Measurements from ENCODE around the gene RILP. TPM values are rescaled to one million over a fixed set of nuclear protein-coding genes. Genes with fewer than 3 reads are reported as not detected.

RILP gene
- total RNA-seq, 1 donor from 2014 or later = 41.5 TPM

DNA sequence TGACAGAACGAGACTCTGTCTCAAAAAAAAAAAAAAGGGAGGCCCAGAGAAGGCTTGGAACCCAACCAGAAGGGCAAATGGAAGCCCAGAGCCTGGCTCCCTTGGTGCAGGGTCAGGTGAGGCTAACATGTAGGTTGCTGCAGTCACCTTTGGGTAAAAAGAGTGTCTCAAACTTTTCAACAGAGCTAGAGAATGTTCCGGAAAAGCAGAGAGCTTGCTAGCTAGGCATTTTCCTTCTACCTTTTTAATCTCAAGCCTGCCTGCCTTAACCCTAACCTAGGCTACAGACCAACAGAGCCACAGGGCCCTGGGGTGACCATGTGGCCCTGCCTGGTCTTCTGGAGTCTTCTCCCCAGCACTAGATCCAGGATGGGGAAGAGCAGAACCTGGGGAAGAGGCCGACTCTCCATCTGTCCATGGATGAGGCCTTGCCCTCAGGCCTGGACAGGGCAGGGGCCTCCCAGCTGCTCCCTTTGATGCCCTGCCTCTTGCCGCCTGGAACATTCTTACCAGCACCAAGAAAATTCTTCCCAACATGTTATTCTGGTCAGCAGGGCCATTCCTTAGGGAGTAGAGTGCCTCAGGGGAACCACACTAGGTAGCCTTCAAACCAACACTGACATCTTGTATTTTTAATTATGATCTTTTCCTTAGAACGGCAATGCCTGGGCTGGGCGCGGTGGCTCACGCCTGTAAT is 51.1 kb downstream of the RILP start:
- intact Hi-C loops (cut with DNase I) = no loop called here

DNA sequence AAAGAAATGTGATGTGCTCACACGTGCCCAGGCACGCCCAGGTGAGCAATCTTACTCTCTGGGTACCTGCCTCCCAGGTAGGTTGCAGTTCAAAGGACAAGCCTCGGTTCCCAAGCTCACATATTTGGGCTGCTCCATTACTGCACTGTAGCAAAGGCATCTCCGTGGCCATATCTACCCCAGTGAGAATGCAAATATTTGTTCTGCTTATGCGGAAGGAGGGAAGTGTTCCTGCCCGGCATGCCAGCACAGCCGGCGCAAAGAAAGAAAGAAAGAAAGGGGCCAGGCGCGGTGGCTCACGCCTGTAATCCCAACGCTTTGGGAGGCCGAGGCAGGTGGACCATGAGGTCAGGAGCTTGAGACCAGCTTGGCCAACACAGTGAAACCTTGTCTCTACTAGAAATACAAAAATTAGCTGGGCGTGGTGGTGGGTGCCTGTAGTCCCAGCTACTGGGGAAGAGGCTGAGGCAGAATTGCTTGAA is 51.8 kb downstream of the RILP start:
- TF ChIP-seq, protein P1, sequence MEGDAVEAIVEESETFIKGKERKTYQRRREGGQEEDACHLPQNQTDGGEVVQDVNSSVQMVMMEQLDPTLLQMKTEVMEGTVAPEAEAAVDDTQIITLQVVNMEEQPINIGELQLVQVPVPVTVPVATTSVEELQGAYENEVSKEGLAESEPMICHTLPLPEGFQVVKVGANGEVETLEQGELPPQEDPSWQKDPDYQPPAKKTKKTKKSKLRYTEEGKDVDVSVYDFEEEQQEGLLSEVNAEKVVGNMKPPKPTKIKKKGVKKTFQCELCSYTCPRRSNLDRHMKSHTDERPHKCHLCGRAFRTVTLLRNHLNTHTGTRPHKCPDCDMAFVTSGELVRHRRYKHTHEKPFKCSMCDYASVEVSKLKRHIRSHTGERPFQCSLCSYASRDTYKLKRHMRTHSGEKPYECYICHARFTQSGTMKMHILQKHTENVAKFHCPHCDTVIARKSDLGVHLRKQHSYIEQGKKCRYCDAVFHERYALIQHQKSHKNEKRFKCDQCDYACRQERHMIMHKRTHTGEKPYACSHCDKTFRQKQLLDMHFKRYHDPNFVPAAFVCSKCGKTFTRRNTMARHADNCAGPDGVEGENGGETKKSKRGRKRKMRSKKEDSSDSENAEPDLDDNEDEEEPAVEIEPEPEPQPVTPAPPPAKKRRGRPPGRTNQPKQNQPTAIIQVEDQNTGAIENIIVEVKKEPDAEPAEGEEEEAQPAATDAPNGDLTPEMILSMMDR (IDR thresholded peaks at IDR 0.05) = no peak
- Histone ChIP-seq H3K4me1 (no peaks in the 10 kb centered on the region), H3K4me3 (no peak overlapping the region), H3K9me3 (no peaks in the 10 kb centered on the region), H3K27me3 (ENCODE audit: low read depth) (no peaks in the 10 kb centered on the region), H3K27ac (peak overlapping the region; percentile 57), H3K36me3 (peaks cover 17% of the 10 kb centered on the region)
- peak; percentile 84 to 94 for ATAC-seq
- intact Hi-C loops (cut with DNase I) = no loop called here
- no peak for DNase-seq

More for the DNA sequence above, 51.1 kb downstream of the RILP start:
- peaks cover 16% of the 10 kb centered on the region for H3K36me3 ChIP-seq
- H3K27ac ChIP-seq = peak overlapping the region; percentile 57
- H3K9me3 ChIP-seq = no peaks in the 10 kb centered on the region
- no peaks in the 10 kb centered on the region for H3K4me1 ChIP-seq
- no peak overlapping the region for H3K4me3 ChIP-seq
- H3K27me3 ChIP-seq (ENCODE audit: low read depth) = no peaks in the 10 kb centered on the region
- TF ChIP-seq, protein P1 (IDR thresholded peaks at IDR 0.05) = no peak
- DNase-seq = no peak
- ATAC-seq = peak; percentile 12 to 18

Other genes starting within 250 kb of the RILP start
- 383 TPM for gene YWHAE, start 249.6 kb downstream of the RILP start, total RNA-seq
- 66.2 TPM for gene CRK, start 193.6 kb downstream of the RILP start, total RNA-seq
- gene MYO1C, start 157.2 kb downstream of the RILP start, total RNA-seq = 213 TPM
- 57.9 TPM for gene INPP5K, start 133.3 kb downstream of the RILP start, total RNA-seq
- 71.3 TPM for gene PITPNA, start 87.1 kb downstream of the RILP start, total RNA-seq
- 44.6 TPM for gene SLC43A2, start 21.0 kb downstream of the RILP start, total RNA-seq
- 37.4 TPM for gene SCARF1, start 4.1 kb downstream of the RILP start, total RNA-seq
- gene PRPF8, start 35.0 kb upstream of the RILP start, total RNA-seq = 280 TPM
- 13.4 TPM for gene TLCD2, start 60.5 kb upstream of the RILP start, total RNA-seq
- 49.9 TPM for gene WDR81, start 74.8 kb upstream of the RILP start, total RNA-seq
- gene SERPINF2, start 93.0 kb upstream of the RILP start, total RNA-seq = 24.1 TPM
- gene SERPINF1, start 112.2 kb upstream of the RILP start, total RNA-seq = 204 TPM
- 21.9 TPM for gene SMYD4, start 180.0 kb upstream of the RILP start, total RNA-seq
- 67.1 TPM for gene RPA1, start 180.1 kb upstream of the RILP start, total RNA-seq

Measured in lower lobe of right lung (tissue), 2 donors.